Adrenal gland (tissue), 12 donors: Measurements from ENCODE around the gene HMGXB3. TPM values are rescaled to one million over a fixed set of nuclear protein-coding genes. Genes with fewer than 3 reads are reported as not detected.

Experiments used
- DNase-seq, 7 donors: peaks; one replicate each; pipeline ENCODE4 v3.0.0-alpha.2; 2019 to 2020
- H3K27ac ChIP-seq, 5 donors: fragments of 200-600 bp; sonication (generic) in 4 of 5; 1 replicate in 3 of 5; 2 replicates in 2 of 5; pipeline versions ENCODE4 v1.5.1 to v1.8.0; 2016 to 2020; ENCODE audit warnings: mild to moderate bottlenecking in 1 of 5
- H3K27me3 ChIP-seq: fragments of 200-600 bp; 2 replicates; pipeline ENCODE4 v1.8.0; 2021
- H3K36me3 ChIP-seq, 2 donors: fragments of 200-600 bp; replicated peaks in 1 of 2; 1 replicate in 1 of 2; 2 replicates in 1 of 2; pipeline versions ENCODE4 v1.5.1 to v1.8.0; 2018 to 2022
- H3K4me1 ChIP-seq, 2 donors: fragments of 200-600 bp; replicated peaks in 1 of 2; 1 replicate in 1 of 2; 2 replicates in 1 of 2; pipeline versions ENCODE4 v1.5.1 to v1.8.0; 2018 to 2021
- H3K4me3 ChIP-seq, 4 donors: fragments of 200-600 bp; sonication (generic) in 3 of 4; one replicate each; pipeline ENCODE4 v1.5.1; 2016 to 2018
- H3K9me3 ChIP-seq, 3 donors: fragments of 200-600 bp; sonication (generic) in 1 of 3; replicated peaks in 1 of 3; 1 replicate in 2 of 3; 2 replicates in 1 of 3; pipeline versions ENCODE4 v1.5.1 to v1.8.0; 2016 to 2021
- CTCF ChIP-seq, 6 experiments: fragments of 450-650 bp in 4 of 6; fragments of 200-600 bp in 2 of 6; sonication (generic) in 1 of 6; IDR thresholded peaks; 1 replicate in 5 of 6; 2 replicates in 1 of 6; pipeline versions ENCODE4 v1.5.1 to v1.8.0; 2016 to 2021; ENCODE audit warnings: antibody characterized with exemption in 6 of 6, mild to moderate bottlenecking in 2 of 6, moderate library complexity in 1 of 6
- POLR2A ChIP-seq, 2 donors: fragments of 450-650 bp; IDR thresholded peaks; one replicate each; pipeline ENCODE4 v1.6.1; 2017; ENCODE audit warnings: antibody characterized with exemption in 2 of 2, mild to moderate bottlenecking in 2 of 2, moderate library complexity in 1 of 2
- WGBS, 4 donors: extraction: QIAGEN DNeasy Blood & Tissue Kit in 2 of 4; methylation state at CpG; one replicate each; pipeline versions ENCODE4 v1.1.5 to v1.1.7; 2013 to 2017; 5-methylcytosine and 5-hydroxymethylcytosine counted together
- intact Hi-C, 2 donors: fragments of 100-400 bp; cut with DNase I; formaldehyde crosslinking; loops; one replicate each; pipeline versions ENCODE4 v1.14.1 to v1.15.0; 2022 to 2023
- polyA plus RNA-seq, 3 donors: library from polyadenylated mRNA; stranded (reverse); fragments of 200-250 nt in 2 of 3; fragments of 350-450 nt in 1 of 3; fragmentation: Illumina TruSeq in 1 of 3; extraction: RNeasy Lipid Tissue Mini Kit (QIAGEN cat#74804) in 1 of 3; gene quantifications; one replicate each; pipeline ENCODE4 v1.2.3, GENCODE V29; 2013 to 2014
- total RNA-seq, 9 donors: library from RNA; depleted of rRNA in 4 of 9; stranded (reverse); fragments of >200 nt in 4 of 9; fragments of 120-200 nt in 1 of 9; fragmentation: NEBNext Ultra II Directional in 1 of 9; extraction: Animal tissue kit (Norgen Biotek cat#: 25700) in 1 of 9; gene quantifications; one replicate each; pipeline versions ENCODE4 v1.1.0 to v1.2.4, GENCODE V29; 2013 to 2023
- donor health status: healthy with polysubstance abuse.
- donor health status: Bipolar disorder and iron deficiency.
- donor health status: DM: yes; HTN: yes; CAD: no.
- donor health status: DM: no; HTN: no; CAD: no.
- donor health status: DM: no; HTN: no; CAD: no.
- donor health status: DM: yes; HTN: yes; CAD: no.

The HMGXB3 gene
- total and polyA plus RNA-seq, 12 donors, result 22.8 to 56.5 (median 36.1) TPM

DNA sequence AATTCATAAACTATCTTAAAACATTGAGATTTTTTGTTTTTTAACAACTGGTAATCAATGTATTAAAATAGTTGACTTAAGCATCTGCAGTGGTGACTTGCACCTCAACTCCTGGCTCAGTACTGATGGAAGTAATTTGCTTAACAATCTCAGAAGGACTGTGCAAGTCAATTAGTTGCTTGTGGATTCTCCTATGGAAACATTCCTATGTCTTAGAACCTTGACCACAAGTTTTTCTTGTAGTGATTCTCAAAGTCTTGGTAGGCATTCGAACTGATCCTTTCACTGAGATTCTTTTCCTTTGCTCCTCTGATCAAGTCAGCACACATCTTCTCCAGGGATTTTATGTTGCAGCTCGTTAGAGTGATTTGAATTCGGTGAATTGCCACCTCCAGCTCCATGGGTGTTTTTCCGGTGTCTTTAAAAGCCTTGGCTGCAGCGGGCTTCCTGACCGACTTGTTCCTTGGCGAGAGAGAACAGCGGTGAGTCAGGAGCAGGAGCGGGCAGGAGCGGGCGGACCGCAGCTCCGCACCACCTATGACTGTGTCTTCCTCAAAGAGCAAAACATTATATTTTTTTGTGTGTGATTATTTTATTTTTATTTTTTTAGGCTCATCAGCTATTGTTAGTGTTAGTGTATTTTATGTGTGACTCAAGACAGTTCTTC, 21.1 kb downstream of the HMGXB3 start:
- DNase-seq, result peak; percentile 65 to 87 (median 79)
- peaks cover 17 to 45% of the 10 kb centered on the region in 2 donors for H3K4me1 ChIP-seq
- intact Hi-C loops, result no loop called here
- WGBS, 4 donors, result 31 to 50% (median 37%) methylated on average over 13 of the region's 13 CpGs
- TF ChIP-seq CTCF (IDR thresholded peaks at IDR 0.05), result no peak
- TF ChIP-seq POLR2A (IDR thresholded peaks at IDR 0.05), result no peak
- H3K9me3 ChIP-seq, result no peaks in the 10 kb centered on the region
- H3K27me3 ChIP-seq, result no peaks in the 10 kb centered on the region
- H3K27ac ChIP-seq, result peak overlapping the region in 4 of 5 donors; percentile 75 to 81 (median 77)
- peaks cover 0 to 76% of the 10 kb centered on the region in 2 donors for H3K36me3 ChIP-seq
- peak overlapping the region in 1 of 4 donors; percentile 1 for H3K4me3 ChIP-seq

DNA sequence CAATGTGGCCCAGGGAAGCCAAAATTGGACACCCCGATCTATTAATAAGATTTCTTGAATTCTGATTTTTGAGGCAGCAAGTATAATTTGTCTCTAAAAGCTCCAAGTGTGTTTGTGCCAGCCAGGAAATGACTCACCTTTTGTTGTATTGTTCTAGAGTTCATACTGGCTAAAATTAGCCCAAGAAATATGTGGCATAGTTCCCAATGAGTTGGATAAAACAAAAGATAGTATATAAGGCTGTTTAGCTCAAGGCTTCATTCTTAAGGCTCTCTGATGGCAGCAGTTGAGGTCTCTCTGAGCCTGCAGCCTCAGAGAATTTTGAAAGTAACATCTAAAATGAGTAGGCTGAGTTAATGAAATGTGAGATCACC, 21.6 kb downstream of the HMGXB3 start:
- Histone ChIP-seq H3K4me3 (peak overlapping the region in 1 of 4 donors; percentile 1), H3K9me3 (no peaks in the 10 kb centered on the region), H3K36me3 (peaks cover 0 to 81% of the 10 kb centered on the region in 2 donors), H3K27me3 (no peaks in the 10 kb centered on the region), H3K27ac (peak overlapping the region in 4 of 5 donors; percentile 75 to 81 (median 77)), H3K4me1 (peaks cover 17 to 40% of the 10 kb centered on the region in 2 donors)
- intact Hi-C loops, result no loop called here
- WGBS, 4 donors, result 22 to 39% (median 32%) methylated on average over 1 of the region's 1 CpG
- TF ChIP-seq POLR2A (IDR thresholded peaks at IDR 0.05) (peak in 1 of 2 donors; percentile 70), CTCF (IDR thresholded peaks at IDR 0.05) (no peak)
- DNase-seq, result peak; percentile 38 to 80 (median 64)

DNA sequence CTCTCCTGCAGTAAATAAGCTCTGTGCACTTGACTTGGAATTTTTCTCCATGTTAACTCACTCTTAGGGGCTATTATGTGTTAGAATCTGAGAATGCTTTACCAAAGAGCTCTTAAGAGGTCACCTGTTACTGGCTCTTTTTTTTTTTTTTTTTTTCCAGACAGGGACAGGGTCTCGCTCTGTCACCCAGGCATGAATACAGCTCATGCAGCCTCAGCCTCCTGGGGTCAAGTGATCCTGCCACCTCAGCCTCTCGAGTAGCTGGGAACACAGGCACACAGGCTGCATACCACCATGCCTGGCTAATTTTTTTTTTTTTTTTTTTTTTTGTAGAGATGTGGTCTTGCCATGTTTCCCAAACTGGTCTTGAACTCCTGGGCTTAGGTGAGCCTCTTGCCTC, 22.1 kb downstream of the HMGXB3 start:
- Histone ChIP-seq H3K27me3 (no peaks in the 10 kb centered on the region), H3K36me3 (peaks cover 0 to 82% of the 10 kb centered on the region in 2 donors), H3K9me3 (no peaks in the 10 kb centered on the region), H3K27ac (peak overlapping the region in 4 of 5 donors; percentile 75 to 81 (median 77)), H3K4me1 (peaks cover 17 to 34% of the 10 kb centered on the region in 2 donors), H3K4me3 (peak overlapping the region in 1 of 4 donors; percentile 1)
- no peak for DNase-seq
- intact Hi-C loops, result no loop called here
- WGBS, 4 donors, result 67 to 85% (median 71%) methylated on average over 2 of the region's 2 CpGs
- no peak for TF ChIP-seq POLR2A (IDR thresholded peaks at IDR 0.05)
- no peak for TF ChIP-seq CTCF (IDR thresholded peaks at IDR 0.05)

- H3K27ac ChIP-seq, result peak overlapping the region in 3 of 5 donors; percentile 0 to 78 (median 75)
- TF ChIP-seq CTCF (IDR thresholded peaks at IDR 0.05) (no peak), POLR2A (IDR thresholded peaks at IDR 0.05) (no peak)
- 82 to 95% (median 87%) methylated on average over 1 of the region's 1 CpG for WGBS, 4 donors
- DNase-seq, result no peak
- no peaks in the 10 kb centered on the region for H3K27me3 ChIP-seq
- H3K36me3 ChIP-seq, result peaks cover 0 to 82% of the 10 kb centered on the region in 2 donors
- no peaks in the 10 kb centered on the region for H3K9me3 ChIP-seq
- intact Hi-C loops, result no loop called here
- H3K4me3 ChIP-seq, result no peak overlapping the region
- H3K4me1 ChIP-seq, result peaks cover 17 to 30% of the 10 kb centered on the region in 2 donors
These were observed 22.6 kb downstream of the HMGXB3 start for GRCh38 chr5:150023136-150023535.
